ENCODE measurements around the gene NR3C2.

NR3C2 gene

DNA sequence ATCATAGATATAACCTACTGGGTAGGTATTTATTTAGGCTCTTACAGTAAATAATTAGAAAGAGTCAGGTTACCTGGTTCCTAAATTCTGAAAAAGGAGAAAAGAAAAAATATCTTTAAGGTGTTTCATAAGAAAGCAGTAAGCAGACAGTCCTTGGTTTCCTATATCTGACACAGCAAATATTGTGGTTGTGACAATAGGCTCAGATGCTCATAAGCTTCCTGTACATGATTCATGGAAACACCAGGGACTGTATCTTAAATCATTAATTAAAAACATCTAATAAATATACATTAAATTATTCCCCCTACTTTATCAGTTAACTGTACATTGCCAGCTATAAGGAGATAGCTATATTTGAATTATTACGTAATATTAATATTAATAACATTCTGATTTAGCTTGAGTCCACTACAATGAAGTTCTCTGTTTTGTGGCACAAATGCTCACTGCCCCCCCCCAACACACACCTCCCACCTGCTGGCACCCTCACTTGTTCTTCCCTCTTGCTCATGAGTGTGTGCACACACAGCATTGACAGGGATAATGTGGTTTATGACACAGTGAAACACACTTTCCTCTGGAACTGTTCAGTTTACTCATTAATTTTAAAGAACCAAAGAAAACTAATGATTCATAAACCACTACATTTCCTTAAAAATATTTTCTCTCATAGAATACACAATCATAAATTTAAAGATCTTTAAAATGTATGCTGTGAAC lies 187.4 kb downstream of the NR3C2 start:
- DNase-seq (ENCODE audit: low spot score in 2 of 2) (no peak), ATAC-seq (peak; percentile 67)
- Mint-ChIP-seq H3K27ac (no peak overlapping the region), H3K4me1 (peaks cover 29% of the 10 kb centered on the region), H3K9me3 (no peaks in the 10 kb centered on the region), H3K4me3 (no peak overlapping the region), H3K36me3 (no peaks in the 10 kb centered on the region)

DNA sequence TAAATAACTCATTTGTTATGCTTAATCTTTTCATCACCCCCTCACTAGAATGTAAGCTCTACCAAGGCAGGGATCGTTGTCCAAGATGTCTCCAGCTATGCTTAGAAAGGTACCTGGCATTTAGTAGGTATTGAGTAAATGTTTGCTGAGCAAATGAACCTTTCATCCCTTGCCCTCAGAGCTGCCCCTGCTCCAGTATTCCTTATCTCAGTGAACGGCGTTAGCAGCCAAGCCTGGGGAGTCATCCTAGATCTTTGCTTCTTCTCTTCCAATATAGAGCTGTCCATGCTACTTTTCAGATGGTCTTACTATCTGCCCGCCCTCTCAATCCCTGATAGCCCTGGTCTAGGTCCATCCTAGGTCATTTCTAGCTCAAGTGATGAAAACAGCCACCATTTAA lies 188.4 kb downstream of the NR3C2 start:
- H3K36me3 Mint-ChIP-seq = no peaks in the 10 kb centered on the region
- H3K27ac Mint-ChIP-seq = no peak overlapping the region
- no peak for DNase-seq (ENCODE audit: low spot score in 2 of 2)
- peaks cover 29% of the 10 kb centered on the region for H3K4me1 Mint-ChIP-seq
- H3K4me3 Mint-ChIP-seq = no peak overlapping the region
- no peak for ATAC-seq
- no peaks in the 10 kb centered on the region for H3K9me3 Mint-ChIP-seq

GRCh38 chr4:148248824-148249223 lies 193.4 kb downstream of the NR3C2 start:
- no peak overlapping the region for H3K4me3 Mint-ChIP-seq
- H3K36me3 Mint-ChIP-seq = no peaks in the 10 kb centered on the region
- H3K4me1 Mint-ChIP-seq = peaks cover 11% of the 10 kb centered on the region
- ATAC-seq (no peak), DNase-seq (ENCODE audit: low spot score in 2 of 2) (no peak)
- H3K9me3 Mint-ChIP-seq = no peaks in the 10 kb centered on the region
- no peak overlapping the region for H3K27ac Mint-ChIP-seq

DNA sequence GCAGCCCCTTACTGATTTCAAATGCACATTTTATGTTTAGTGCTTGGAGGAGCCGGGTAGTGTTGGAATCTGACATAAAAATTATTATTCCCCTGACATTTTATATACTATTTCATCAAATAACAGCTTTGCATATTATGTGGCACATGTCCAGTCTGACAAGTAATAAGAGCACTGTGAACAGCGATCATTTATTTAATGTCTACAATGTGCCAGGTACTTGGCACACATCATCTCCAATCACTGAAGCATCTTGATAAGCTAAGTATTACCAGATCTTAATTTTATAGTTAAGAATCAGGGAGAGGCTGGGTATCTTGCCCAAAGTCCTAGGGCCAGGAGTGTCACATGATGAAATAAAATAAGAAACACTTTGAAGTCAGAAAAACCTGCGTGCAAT lies 197.2 kb downstream of the NR3C2 start:
- no peaks in the 10 kb centered on the region for H3K9me3 Mint-ChIP-seq
- ATAC-seq (no peak), DNase-seq (ENCODE audit: low spot score in 2 of 2) (no peak)
- peaks cover 5% of the 10 kb centered on the region for H3K4me1 Mint-ChIP-seq
- no peak overlapping the region for H3K27ac Mint-ChIP-seq
- no peaks in the 10 kb centered on the region for H3K36me3 Mint-ChIP-seq
- no peak overlapping the region for H3K4me3 Mint-ChIP-seq

DNA sequence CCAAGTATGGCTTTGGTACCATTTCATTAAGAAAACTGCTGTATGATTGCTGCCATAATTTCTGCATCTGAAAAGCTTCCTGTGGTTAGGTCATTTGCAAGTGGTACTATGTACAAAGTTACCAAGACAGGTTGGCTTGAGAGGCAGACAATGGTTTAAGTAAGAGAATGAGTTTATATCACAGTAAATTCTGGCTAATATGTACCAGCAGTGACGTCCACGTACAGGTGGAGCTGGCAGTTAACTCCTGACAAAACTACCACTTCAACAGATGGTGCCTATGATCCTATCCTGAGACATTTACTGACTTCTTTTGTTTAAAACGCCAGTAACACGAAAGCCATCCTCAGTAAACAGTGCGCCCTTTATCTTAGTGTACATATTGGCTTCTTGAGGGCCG lies 198.4 kb downstream of the NR3C2 start:
- H3K4me1 Mint-ChIP-seq = peaks cover 13% of the 10 kb centered on the region
- H3K9me3 Mint-ChIP-seq = no peaks in the 10 kb centered on the region
- no peak overlapping the region for H3K27ac Mint-ChIP-seq
- no peaks in the 10 kb centered on the region for H3K36me3 Mint-ChIP-seq
- H3K4me3 Mint-ChIP-seq = no peak overlapping the region
- ATAC-seq (no peak), DNase-seq (ENCODE audit: low spot score in 2 of 2) (no peak)

DNA sequence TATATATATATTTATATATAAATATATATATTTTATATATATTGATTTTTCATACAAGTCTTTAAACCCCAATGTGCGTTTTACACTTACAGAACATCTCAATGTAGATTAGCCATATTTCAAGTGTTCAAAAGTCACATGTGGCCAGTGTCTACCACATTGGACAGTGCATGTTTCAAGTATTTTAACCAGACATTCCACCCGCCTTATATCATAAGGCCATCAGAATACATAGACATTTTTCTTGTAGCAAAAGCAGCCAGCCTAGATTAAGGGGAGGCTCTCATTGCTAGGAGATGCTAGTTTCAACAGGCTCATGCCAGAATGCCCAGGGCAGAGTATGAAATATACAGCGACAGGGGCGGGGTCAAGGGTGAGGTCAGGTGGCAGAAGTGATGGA lies 202.0 kb downstream of the NR3C2 start:
- Mint-ChIP-seq H3K27ac (no peak overlapping the region), H3K4me3 (no peak overlapping the region), H3K36me3 (no peaks in the 10 kb centered on the region), H3K9me3 (no peaks in the 10 kb centered on the region), H3K4me1 (peaks cover 13% of the 10 kb centered on the region)
- DNase-seq (ENCODE audit: low spot score in 2 of 2) (no peak), ATAC-seq (no peak)

DNA sequence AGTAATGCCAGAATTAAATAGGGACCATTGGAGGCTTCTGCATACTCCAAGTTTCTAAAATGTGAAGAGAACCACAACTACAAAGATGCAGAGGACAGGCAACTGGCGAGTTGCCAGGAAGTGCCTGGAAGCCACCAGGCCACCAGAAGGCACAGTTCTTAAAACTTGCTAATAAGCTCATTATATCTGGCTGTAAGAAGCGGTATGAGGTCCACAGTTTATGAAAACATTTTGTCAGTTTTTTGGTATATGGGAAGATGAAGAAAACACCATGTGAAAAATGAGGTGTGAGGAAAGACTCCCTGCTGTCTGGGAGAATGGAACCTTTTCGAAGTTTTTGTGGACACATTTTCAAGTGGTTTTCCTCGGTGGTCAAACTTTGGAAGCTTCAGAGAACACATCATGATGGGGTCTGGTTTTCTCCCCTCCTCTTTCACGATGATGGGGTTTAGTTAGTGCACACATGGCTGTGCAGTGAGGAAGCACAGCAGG lies 202.7 kb downstream of the NR3C2 start:
- H3K36me3 Mint-ChIP-seq = no peaks in the 10 kb centered on the region
- no peaks in the 10 kb centered on the region for H3K9me3 Mint-ChIP-seq
- no peak overlapping the region for H3K27ac Mint-ChIP-seq
- ATAC-seq = no peak
- peaks cover 13% of the 10 kb centered on the region for H3K4me1 Mint-ChIP-seq
- no peak for DNase-seq (ENCODE audit: low spot score in 2 of 2)
- H3K4me3 Mint-ChIP-seq = no peak overlapping the region

DNA sequence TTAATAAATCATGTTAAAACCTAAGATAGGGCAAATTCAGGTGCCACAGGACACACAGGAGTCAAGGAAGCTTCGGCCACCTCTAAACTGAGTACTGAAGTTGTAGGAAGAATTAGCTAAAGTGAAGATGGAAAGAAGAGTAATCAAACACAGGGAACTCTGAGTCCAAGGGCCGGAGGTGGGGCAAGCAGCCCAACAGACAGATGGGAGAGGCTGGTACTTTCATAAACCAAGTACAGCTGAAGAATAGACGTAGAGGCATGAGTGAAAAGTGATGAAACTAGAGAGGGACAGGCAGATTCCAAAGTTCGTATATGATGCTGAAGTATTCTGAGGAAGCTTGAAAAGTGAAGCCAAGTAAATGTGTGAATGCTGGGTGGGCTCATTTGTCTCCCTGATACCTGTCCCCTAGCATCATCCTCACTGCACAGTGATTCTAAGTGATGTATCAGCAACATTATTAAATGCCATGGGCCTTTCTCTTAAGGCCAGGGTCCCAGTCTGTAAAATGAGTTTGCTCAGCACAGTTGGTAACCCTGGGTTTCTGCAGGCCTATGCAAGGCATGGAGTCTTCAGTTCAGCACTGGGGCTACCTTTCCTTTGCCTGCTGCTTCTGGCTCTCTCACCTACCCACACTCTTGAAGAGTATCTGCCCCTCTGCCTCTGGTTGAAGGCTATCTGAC lies 203.3 kb downstream of the NR3C2 start:
- Mint-ChIP-seq H3K4me3 (no peak overlapping the region), H3K9me3 (no peaks in the 10 kb centered on the region), H3K27ac (no peak overlapping the region), H3K4me1 (peaks cover 13% of the 10 kb centered on the region), H3K36me3 (no peaks in the 10 kb centered on the region)
- DNase-seq (ENCODE audit: low spot score in 2 of 2) = no peak
- peak; percentile 43 for ATAC-seq

GRCh38 chr4:148238086-148238485 lies 204.1 kb downstream of the NR3C2 start:
- ATAC-seq = no peak
- H3K9me3 Mint-ChIP-seq = no peaks in the 10 kb centered on the region

GRCh38 chr4:148235809-148236208 lies 206.4 kb downstream of the NR3C2 start:
- DNase-seq (ENCODE audit: low spot score in 2 of 2) (no peak), ATAC-seq (no peak)
- H3K27ac Mint-ChIP-seq = no peak overlapping the region
- no peak overlapping the region for H3K4me3 Mint-ChIP-seq
- H3K36me3 Mint-ChIP-seq = no peaks in the 10 kb centered on the region
- H3K9me3 Mint-ChIP-seq = no peaks in the 10 kb centered on the region
- peaks cover 7% of the 10 kb centered on the region for H3K4me1 Mint-ChIP-seq

More at GRCh38 chr4:148238086-148238485, 204.1 kb downstream of the NR3C2 start:
- DNase-seq (ENCODE audit: low spot score in 2 of 2) = no peak
- H3K36me3 Mint-ChIP-seq = no peaks in the 10 kb centered on the region
- no peak overlapping the region for H3K4me3 Mint-ChIP-seq
- H3K27ac Mint-ChIP-seq = no peak overlapping the region
- H3K4me1 Mint-ChIP-seq = peaks cover 13% of the 10 kb centered on the region

DNA sequence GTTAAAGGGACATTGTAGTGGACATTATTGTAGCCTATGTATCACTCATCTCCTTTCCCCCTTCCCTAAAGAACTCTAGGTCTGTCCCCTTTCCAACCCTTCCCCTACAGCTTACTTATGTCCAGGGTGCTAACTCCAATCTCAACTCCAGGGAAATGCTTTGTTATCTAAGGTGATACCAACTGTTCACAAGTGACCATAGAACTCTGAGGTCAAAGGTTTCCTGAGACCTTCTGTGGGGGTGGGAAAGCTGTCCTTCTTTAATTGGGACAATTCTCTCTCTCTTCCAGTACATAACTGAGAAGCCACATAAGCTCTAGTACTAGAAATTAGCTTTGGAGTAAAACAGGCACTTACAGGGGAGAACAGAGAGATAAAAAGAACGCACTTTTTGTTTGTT lies 212.4 kb downstream of the NR3C2 start:
- DNase-seq (ENCODE audit: low spot score in 2 of 2) (no peak), ATAC-seq (no peak)
- H3K9me3 Mint-ChIP-seq = no peaks in the 10 kb centered on the region
- no peaks in the 10 kb centered on the region for H3K36me3 Mint-ChIP-seq
- no peaks in the 10 kb centered on the region for H3K4me1 Mint-ChIP-seq
- no peak overlapping the region for H3K4me3 Mint-ChIP-seq
- no peak overlapping the region for H3K27ac Mint-ChIP-seq

DNA sequence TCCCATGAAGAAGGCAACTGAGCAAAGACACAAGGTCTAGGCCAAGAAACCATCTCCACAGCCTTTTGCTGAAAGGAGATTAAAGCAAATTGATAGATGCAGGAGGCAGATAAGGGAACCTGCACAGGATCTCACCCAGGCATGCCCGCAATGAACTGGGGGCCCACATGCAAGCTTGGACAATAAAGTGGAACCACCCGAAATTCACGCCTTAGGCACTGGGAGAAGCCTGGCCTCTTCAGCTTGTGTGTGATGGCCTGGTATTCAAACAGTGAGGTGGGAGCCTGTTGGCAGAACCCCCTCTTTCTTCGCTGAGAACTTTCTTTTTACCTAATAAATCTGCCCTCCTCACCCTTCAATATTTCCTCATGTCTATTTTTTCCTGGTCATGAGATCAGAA lies 213.2 kb downstream of the NR3C2 start:
- no peak overlapping the region for H3K4me3 Mint-ChIP-seq
- no peak for ATAC-seq
- no peaks in the 10 kb centered on the region for H3K9me3 Mint-ChIP-seq
- no peaks in the 10 kb centered on the region for H3K4me1 Mint-ChIP-seq
- H3K36me3 Mint-ChIP-seq = no peaks in the 10 kb centered on the region
- DNase-seq (ENCODE audit: low spot score in 2 of 2) = no peak
- H3K27ac Mint-ChIP-seq = no peak overlapping the region

DNA sequence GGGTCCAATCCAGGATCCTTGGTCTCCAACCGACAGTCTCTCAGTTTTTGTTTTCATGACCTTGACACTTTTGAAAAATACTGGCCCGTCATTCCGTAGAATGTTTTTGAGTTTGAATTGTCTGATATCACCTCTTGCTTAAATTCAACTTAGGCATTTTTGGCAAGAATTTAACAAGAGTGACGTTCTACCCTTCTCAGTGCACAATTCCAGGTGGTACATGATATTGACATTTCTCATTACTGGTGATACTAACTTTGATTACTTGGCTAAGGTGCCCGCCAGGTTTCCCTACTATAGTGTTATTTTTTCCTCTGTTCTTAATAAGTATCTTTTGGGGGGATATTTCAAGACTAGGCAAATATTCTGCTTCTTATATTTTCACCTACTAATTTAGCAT lies 215.1 kb downstream of the NR3C2 start:
- no peak for DNase-seq (ENCODE audit: low spot score in 2 of 2)

GRCh38 chr4:148226341-148226740 lies 215.9 kb downstream of the NR3C2 start:
- H3K27ac Mint-ChIP-seq = no peak overlapping the region
- no peak for DNase-seq (ENCODE audit: low spot score in 2 of 2)
- no peaks in the 10 kb centered on the region for H3K36me3 Mint-ChIP-seq
- ATAC-seq = no peak
- no peak overlapping the region for H3K4me3 Mint-ChIP-seq
- H3K4me1 Mint-ChIP-seq = no peaks in the 10 kb centered on the region
- no peaks in the 10 kb centered on the region for H3K9me3 Mint-ChIP-seq

More for the DNA sequence above, 215.1 kb downstream of the NR3C2 start:
- Mint-ChIP-seq H3K27ac (no peak overlapping the region), H3K4me1 (no peaks in the 10 kb centered on the region), H3K9me3 (no peaks in the 10 kb centered on the region), H3K36me3 (no peaks in the 10 kb centered on the region), H3K4me3 (no peak overlapping the region)
- ATAC-seq = no peak

DNA sequence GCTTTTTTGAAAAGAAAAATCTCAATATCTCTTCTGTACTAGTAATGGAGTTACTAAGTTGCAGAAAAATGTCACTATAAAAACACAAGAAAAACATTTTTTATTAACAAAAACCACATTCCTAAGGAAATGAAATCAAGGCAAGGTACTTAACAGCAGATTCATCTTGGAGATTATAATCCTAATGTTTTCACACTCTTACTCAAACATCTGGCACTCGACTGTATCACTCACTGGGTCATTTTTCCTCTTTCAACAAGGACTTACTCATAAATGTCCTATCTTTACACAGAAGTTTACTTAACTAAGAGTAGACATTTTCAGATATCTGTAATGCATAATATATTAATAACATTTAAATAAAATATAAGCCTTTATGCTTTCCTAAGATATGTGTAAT lies 216.6 kb downstream of the NR3C2 start:
- no peak overlapping the region for H3K4me3 Mint-ChIP-seq
- ATAC-seq = no peak
- DNase-seq (ENCODE audit: low spot score in 2 of 2) = no peak
- no peaks in the 10 kb centered on the region for H3K4me1 Mint-ChIP-seq
- no peaks in the 10 kb centered on the region for H3K36me3 Mint-ChIP-seq
- H3K27ac Mint-ChIP-seq = no peak overlapping the region
- H3K9me3 Mint-ChIP-seq = no peaks in the 10 kb centered on the region

DNA sequence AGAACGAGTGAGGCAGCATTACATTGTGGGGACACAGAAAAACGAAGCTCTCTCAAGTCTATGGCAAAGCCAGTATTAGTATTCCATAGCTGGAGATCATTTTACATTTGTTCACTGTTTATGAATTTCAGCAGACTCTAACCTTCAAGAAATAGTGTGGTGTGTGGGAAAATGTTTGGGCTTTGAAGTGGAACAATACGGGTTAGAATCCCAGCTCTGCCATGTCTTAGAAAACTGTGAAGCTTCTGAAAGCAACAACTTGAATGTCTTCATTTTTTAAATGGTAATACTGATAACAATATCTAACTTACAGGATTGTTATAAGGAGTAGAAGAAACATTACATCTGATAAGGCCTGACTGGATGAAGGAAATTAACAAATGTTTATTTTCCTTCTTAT lies 217.7 kb downstream of the NR3C2 start:
- ATAC-seq (no peak), DNase-seq (ENCODE audit: low spot score in 2 of 2) (no peak)
- H3K9me3 Mint-ChIP-seq = no peaks in the 10 kb centered on the region
- no peak overlapping the region for H3K27ac Mint-ChIP-seq
- no peaks in the 10 kb centered on the region for H3K36me3 Mint-ChIP-seq
- no peak overlapping the region for H3K4me3 Mint-ChIP-seq
- no peaks in the 10 kb centered on the region for H3K4me1 Mint-ChIP-seq

Measured in stimulated activated effector memory CD8-positive, alpha-beta T cell treated with anti-CD3 and anti-CD28 coated beads, Interleukin-12 subunit alpha, Interleukin-12 subunit beta, amount 100 ng/mL, for 72 hours (primary cell).